GM21367 (cell line): ENCODE data around the gene SPARC.
"Not testable (repeated sequence)": the region's sequence is repeated elsewhere in the genome, so short reads cannot be mapped to it uniquely, and the experiment has no call there.

Source experiments
- ATAC-seq: cut with Tn5 transposase; IDR thresholded peaks from one replicate; pipeline ENCODE4 v1.9.1; 2021; ENCODE audit not compliant: unreplicated experiment

Gene SPARC

GRCh38 chr5:151700820-151701219 is 14.1 kb upstream of the SPARC start:
- ATAC-seq: peak; percentile 50

- ATAC-seq: no peak
Observed at GRCh38 chr5:151700296-151700695, 13.6 kb upstream of the SPARC start.

GRCh38 chr5:151699071-151699901 is 12.6 kb upstream of the SPARC start:
- no peak for ATAC-seq

GRCh38 chr5:151698081-151698480 is 11.4 kb upstream of the SPARC start:
- ATAC-seq: not testable (repeated sequence)

GRCh38 chr5:151697452-151697851 is 10.7 kb upstream of the SPARC start:
- no peak for ATAC-seq

- ATAC-seq: no peak
Observed at GRCh38 chr5:151696470-151697061, 9.9 kb upstream of the SPARC start.

GRCh38 chr5:151695464-151695863 is 8.7 kb upstream of the SPARC start:
- ATAC-seq: no peak

- ATAC-seq: no peak
Observed at GRCh38 chr5:151694035-151694485, 7.3 kb upstream of the SPARC start.

- no peak for ATAC-seq
Observed at GRCh38 chr5:151692312-151692711, 5.6 kb upstream of the SPARC start.

GRCh38 chr5:151691706-151692105 is 5.0 kb upstream of the SPARC start:
- ATAC-seq: no peak

- ATAC-seq: not testable (repeated sequence)
Observed at GRCh38 chr5:151689591-151689990, 2.9 kb upstream of the SPARC start.

- ATAC-seq: no peak
Observed at GRCh38 chr5:151688436-151688835, 1.7 kb upstream of the SPARC start.

GRCh38 chr5:151685749-151686673 is 704 bp downstream of the SPARC start:
- ATAC-seq: no peak

GRCh38 chr5:151684690-151685361 is 1.9 kb downstream of the SPARC start:
- no peak for ATAC-seq

GRCh38 chr5:151683986-151684588 is 2.6 kb downstream of the SPARC start:
- ATAC-seq: no peak

- no peak for ATAC-seq
Observed at GRCh38 chr5:151683444-151683843, 3.3 kb downstream of the SPARC start.

- ATAC-seq: no peak
Observed at GRCh38 chr5:151682751-151683331, 3.9 kb downstream of the SPARC start.

GRCh38 chr5:151682240-151682639 is 4.5 kb downstream of the SPARC start:
- no peak for ATAC-seq

GRCh38 chr5:151680944-151681427 is 5.7 kb downstream of the SPARC start:
- no peak for ATAC-seq

GRCh38 chr5:151680156-151680505 is 6.6 kb downstream of the SPARC start:
- not testable (repeated sequence) for ATAC-seq
